ENCODE measurements around the gene DYNC2LI1. TPM values are rescaled to one million over a fixed set of nuclear protein-coding genes. Genes with fewer than 3 reads are reported as not detected.
A peak's percentile ranks its signal among the peaks of the same experiment; 100 is the strongest.

The DYNC2LI1 gene
- total RNA-seq, 3 donors from 2014 or later: 15.3 to 19.0 (median 18.1) TPM

DNA sequence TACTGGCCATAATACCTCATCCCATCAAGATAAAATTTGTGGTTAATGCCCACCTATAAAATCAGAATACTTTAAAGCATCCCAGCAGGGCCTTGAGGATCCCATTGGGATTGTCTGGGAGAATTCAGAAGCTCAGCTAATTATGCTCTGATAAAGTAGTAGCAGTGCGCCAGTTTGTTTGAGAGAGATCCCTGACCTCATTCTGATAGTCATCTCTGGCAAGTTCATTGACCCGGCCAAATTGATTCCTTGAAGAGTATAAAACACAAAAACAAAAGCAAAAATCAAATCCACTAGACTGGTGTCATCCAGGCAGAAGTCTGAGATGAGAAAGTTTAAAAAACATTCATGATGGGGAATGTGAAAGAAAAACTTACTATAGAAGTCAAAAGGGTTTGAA is 50.7 kb downstream of the DYNC2LI1 start:
- DNase-seq (no peak), ATAC-seq (no peak)
- H3K36me3 ChIP-seq (ENCODE audit: low read depth): no peaks in the 10 kb centered on the region
- TF ChIP-seq, protein P1, sequence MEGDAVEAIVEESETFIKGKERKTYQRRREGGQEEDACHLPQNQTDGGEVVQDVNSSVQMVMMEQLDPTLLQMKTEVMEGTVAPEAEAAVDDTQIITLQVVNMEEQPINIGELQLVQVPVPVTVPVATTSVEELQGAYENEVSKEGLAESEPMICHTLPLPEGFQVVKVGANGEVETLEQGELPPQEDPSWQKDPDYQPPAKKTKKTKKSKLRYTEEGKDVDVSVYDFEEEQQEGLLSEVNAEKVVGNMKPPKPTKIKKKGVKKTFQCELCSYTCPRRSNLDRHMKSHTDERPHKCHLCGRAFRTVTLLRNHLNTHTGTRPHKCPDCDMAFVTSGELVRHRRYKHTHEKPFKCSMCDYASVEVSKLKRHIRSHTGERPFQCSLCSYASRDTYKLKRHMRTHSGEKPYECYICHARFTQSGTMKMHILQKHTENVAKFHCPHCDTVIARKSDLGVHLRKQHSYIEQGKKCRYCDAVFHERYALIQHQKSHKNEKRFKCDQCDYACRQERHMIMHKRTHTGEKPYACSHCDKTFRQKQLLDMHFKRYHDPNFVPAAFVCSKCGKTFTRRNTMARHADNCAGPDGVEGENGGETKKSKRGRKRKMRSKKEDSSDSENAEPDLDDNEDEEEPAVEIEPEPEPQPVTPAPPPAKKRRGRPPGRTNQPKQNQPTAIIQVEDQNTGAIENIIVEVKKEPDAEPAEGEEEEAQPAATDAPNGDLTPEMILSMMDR (IDR thresholded peaks at IDR 0.05): no peak
- peaks cover 5% of the 10 kb centered on the region for H3K4me1 ChIP-seq (ENCODE audit: low read depth)
- H3K9me3 ChIP-seq: no peaks in the 10 kb centered on the region
- no peak overlapping the region for H3K4me3 ChIP-seq
- intact Hi-C loops (cut with DNase I, micrococcal nuclease): no loop called here

DNA sequence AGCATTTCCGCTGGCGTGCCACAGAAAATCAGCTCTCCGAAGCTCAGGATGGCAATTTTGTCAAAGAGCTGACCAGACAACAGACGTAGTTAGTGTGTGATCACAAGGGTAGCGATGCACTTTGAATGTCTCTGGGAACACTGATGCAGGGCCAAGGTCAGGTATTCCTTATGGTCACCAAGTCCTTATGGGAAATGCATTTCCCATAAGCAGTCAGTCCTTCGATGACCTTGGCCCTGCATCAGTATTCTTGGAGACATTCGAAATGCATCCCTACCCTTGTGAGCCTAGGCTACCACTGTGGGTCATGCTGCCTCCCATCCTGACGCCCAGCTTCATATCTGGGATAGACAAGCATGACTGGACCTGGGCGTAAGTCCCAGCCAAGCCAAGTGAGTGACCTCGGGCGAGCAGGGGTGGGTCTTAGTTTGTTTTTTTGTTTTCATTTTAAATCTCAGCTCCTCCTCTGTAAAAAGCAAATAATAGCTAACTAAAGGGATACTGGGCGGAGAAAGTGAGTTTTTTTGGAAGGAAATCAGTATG is 51.2 kb downstream of the DYNC2LI1 start:
- DNase-seq (no peak), ATAC-seq (no peak)
- TF ChIP-seq, protein P1 (IDR thresholded peaks at IDR 0.05): no peak
- intact Hi-C loops (cut with DNase I, micrococcal nuclease): no loop called here
- Histone ChIP-seq H3K9me3 (no peaks in the 10 kb centered on the region), H3K4me1 (ENCODE audit: low read depth) (peaks cover 2% of the 10 kb centered on the region), H3K4me3 (no peak overlapping the region), H3K36me3 (ENCODE audit: low read depth) (no peaks in the 10 kb centered on the region)

DNA sequence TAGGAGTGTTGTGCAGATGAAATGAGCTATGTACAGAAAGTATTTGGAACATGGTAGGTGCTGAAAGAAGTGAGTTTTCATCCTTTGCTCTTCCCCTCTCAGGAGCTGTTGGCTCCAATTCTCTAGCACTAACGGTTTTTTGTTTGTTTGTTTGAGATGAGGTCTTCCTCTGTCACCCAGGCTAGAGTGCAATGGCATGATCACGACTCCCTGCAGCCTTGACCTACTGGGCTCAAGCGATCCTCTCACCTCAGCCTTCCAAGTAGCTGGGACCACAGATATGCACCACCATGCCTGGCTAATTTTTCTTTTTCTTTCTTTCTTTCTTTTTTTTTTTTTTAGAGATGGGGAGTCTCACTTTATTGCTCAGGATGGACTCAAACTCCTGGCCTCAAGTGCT is 52.0 kb downstream of the DYNC2LI1 start:
- TF ChIP-seq, protein P1 (IDR thresholded peaks at IDR 0.05): no peak
- H3K4me1 ChIP-seq (ENCODE audit: low read depth): no peaks in the 10 kb centered on the region
- no peaks in the 10 kb centered on the region for H3K9me3 ChIP-seq
- no peak overlapping the region for H3K4me3 ChIP-seq
- intact Hi-C loops (cut with DNase I, micrococcal nuclease): no loop called here
- DNase-seq: no peak
- H3K36me3 ChIP-seq (ENCODE audit: low read depth): no peaks in the 10 kb centered on the region
- no peak for ATAC-seq

DNA sequence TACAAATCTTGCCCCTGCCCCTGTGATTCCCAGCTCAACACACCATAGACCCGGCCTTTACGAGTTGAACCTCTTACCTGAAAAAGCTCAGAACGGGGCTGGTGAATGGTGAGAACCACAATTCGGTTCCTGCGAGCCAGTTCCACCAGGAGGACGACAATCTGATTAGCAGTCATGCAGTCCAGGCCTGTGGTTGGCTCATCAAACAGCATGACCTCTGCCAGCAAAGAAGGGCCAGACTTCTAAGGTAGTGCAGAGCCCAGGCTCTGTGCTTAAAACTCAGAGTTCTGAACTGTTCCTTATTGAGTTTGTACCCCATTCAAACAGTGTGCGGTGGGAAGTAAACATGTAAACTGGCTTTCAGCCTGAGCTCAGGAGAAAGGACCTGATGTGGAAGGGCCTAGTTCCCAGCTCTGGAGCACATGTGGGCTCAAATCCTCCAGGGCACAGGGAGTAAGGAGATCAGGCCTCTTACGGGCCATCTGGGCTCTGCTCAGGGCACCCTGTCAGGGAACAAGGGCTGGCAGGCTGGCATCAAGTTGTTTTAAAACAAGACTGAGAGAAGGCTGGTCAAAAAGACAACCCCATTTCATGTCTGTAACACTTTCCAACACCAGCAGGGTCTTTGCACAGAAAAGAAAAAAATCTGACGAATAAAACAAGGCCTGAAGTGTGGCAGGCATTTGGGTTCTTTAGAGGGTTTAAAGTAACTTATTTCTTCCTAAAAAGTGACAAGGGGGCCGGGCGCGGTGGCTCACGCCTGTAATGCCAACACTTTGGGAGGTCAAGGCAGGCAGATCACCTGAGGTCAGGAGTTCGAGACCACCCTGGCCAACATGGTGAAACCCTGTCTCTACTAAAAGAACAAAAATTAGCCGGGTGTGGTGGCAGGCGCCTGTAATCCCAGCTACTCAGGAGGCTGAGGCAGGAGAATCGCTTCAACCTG is 52.7 kb downstream of the DYNC2LI1 start:
- DNase-seq: no peak
- TF ChIP-seq, protein P1 (IDR thresholded peaks at IDR 0.05): no peak
- no peaks in the 10 kb centered on the region for H3K9me3 ChIP-seq
- H3K4me1 ChIP-seq (ENCODE audit: low read depth): peaks cover under 1% of the 10 kb centered on the region
- H3K36me3 ChIP-seq (ENCODE audit: low read depth): no peaks in the 10 kb centered on the region
- no peak for ATAC-seq
- intact Hi-C loops (cut with DNase I, micrococcal nuclease): no loop called here
- H3K4me3 ChIP-seq: no peak overlapping the region

DNA sequence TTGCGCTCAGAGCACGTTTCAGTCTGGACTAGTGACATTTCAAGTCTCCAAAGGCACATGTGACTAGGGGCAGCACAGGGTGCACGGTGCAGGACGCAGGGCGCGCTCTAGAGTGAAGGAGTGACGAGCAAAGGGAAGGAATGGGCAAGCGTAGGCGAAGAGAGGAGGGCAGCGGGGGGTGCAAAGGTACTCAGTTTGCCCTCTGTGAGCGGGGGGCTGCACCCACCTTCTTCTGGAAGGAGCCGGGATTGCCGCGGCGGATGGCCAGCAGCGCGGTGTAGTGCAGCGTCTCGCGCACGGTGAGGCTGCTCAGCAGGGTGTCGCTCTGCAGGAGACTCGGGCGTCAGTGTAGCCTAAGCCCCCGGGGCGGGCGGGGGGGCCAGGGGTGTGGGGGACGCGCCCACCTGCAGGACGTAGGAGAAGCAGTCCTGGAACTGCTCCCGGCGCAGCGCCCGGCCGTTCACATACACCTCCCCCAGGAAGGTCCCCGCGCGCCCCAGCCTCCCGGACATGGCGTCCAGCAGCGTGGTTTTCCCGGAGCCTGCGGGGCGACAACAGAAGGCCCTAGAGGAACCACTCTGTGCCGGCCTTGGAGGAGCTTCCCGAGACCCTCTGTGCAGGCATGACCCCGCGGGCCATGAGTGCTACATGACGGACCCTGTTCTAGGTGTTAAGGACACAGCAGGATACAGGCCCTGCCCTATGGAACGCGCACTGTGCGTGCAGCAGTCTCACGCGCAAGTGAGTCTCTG is 57.9 kb downstream of the DYNC2LI1 start:
- Histone ChIP-seq H3K4me1 (ENCODE audit: low read depth) (peaks cover 3% of the 10 kb centered on the region), H3K4me3 (no peak overlapping the region), H3K36me3 (ENCODE audit: low read depth) (no peaks in the 10 kb centered on the region), H3K9me3 (no peaks in the 10 kb centered on the region)
- TF ChIP-seq, protein P1 (IDR thresholded peaks at IDR 0.05): no peak
- ATAC-seq (peak; percentile 76), DNase-seq (peak in 1 of 3 donors; percentile 45)
- intact Hi-C loops (cut with DNase I, micrococcal nuclease): no loop called here
